Hepatocyte (in vitro differentiated cells): ENCODE results near the gene PXDC1. TPM values are rescaled to one million over a fixed set of nuclear protein-coding genes. Genes with fewer than 3 reads are reported as not detected.

Source experiments
- DNase-seq: peaks from one replicate; pipeline ENCODE4 v3.0.0-alpha.2; 2016; ENCODE audit warnings: low spot score
- H2AFZ ChIP-seq: fragments of 200-600 bp; sonication (generic); 2 replicates; pipeline ENCODE4 v1.6.0; 2016; ENCODE audit warnings: antibody characterized with exemption, mild to moderate bottlenecking
- H3K27ac ChIP-seq: fragments of 200-600 bp; sonication (generic); 2 replicates; pipeline ENCODE4 v1.5.1; 2016; ENCODE audit warnings: mild to moderate bottlenecking
- H3K27me3 ChIP-seq: fragments of 200-600 bp; sonication (generic); 2 replicates; pipeline ENCODE4 v1.6.1; 2016
- H3K36me3 ChIP-seq: fragments of 200-600 bp; sonication (generic); replicated peaks from 2 replicates; pipeline ENCODE4 v1.5.1; 2016; ENCODE audit warnings: low read depth; ENCODE audit not compliant: insufficient read depth
- H3K4me1 ChIP-seq: fragments of 200-600 bp; sonication (generic); 2 replicates; pipeline ENCODE4 v1.5.1; 2016; ENCODE audit warnings: mild to moderate bottlenecking, moderate library complexity; ENCODE audit not compliant: insufficient read depth
- H3K4me2 ChIP-seq: fragments of 200-600 bp; sonication (generic); 2 replicates; pipeline ENCODE4 v1.6.0; 2016
- H3K4me3 ChIP-seq: fragments of 200-600 bp; sonication (generic); 2 replicates; pipeline ENCODE4 v1.5.1; 2016; ENCODE audit warnings: mild to moderate bottlenecking
- H3K79me2 ChIP-seq: fragments of 200-600 bp; sonication (generic); 2 replicates; pipeline ENCODE4 v1.6.0; 2017; ENCODE audit warnings: mild to moderate bottlenecking
- H3K9me2 ChIP-seq: fragments of 200-600 bp; sonication (generic); replicated peaks from 2 replicates; pipeline ENCODE4 v1.6.0; 2017; ENCODE audit warnings: mild to moderate bottlenecking; ENCODE audit not compliant: insufficient read depth
- H3K9me3 ChIP-seq: fragments of 200-600 bp; sonication (generic); 2 replicates; pipeline ENCODE4 v1.5.1; 2016; ENCODE audit warnings: low read depth, mild to moderate bottlenecking
- H4K20me1 ChIP-seq: fragments of 200-600 bp; sonication (generic); 2 replicates; pipeline ENCODE4 v1.6.0; 2016; ENCODE audit warnings: mild to moderate bottlenecking; ENCODE audit not compliant: insufficient read depth, poor library complexity, severe bottlenecking
- CTCF ChIP-seq: fragments of 200-600 bp; sonication (generic); IDR thresholded peaks from 2 replicates; pipeline ENCODE4 v1.5.1; 2016; ENCODE audit warnings: antibody characterized with exemption, mild to moderate bottlenecking; ENCODE audit not compliant: poor library complexity
- EZH2 ChIP-seq: fragments of 200-600 bp; sonication (generic); IDR thresholded peaks from 2 replicates; pipeline ENCODE4 v1.6.1; 2016; ENCODE audit warnings: antibody characterized with exemption, mild to moderate bottlenecking, borderline replicate concordance
- EZH2phosphoT487 ChIP-seq: fragments of 200-600 bp; sonication (generic); IDR thresholded peaks from one replicate; pipeline ENCODE4 v1.6.1; 2018; ENCODE audit warnings: antibody characterized with exemption, mild to moderate bottlenecking, low read depth, moderate library complexity; ENCODE audit not compliant: unreplicated experiment, severe bottlenecking
- WGBS: methylation state at CpG from one replicate; pipeline ENCODE4 v1.1.6; 2016; ENCODE audit warnings: low lambda C conversion rate; ENCODE audit errors: missing lambda C conversion rate; 5-methylcytosine and 5-hydroxymethylcytosine counted together
- polyA plus RNA-seq: library from polyadenylated mRNA; unstranded; fragments of >200 nt; fragmentation: Nextera tagmentation; extraction: Ambion mirVana; gene quantifications from 2 replicates; pipeline ENCODE4 v1.2.1, GENCODE V29; 2016
- total RNA-seq: library from RNA; depleted of rRNA; stranded (reverse); fragments of >200 nt; gene quantifications from 2 replicates; pipeline ENCODE4 v1.2.3, GENCODE V29; 2014

PXDC1 gene
- total and polyA plus RNA-seq, 2 experiments from 2014 or later, result 83.8 to 90.8 TPM

GRCh38 chr6:3781504-3781903, 30.0 kb upstream of the PXDC1 start:
- Histone ChIP-seq H3K9me3 (no peaks in the 10 kb centered on the region), H4K20me1 (no peaks in the 10 kb centered on the region), H3K79me2 (no peaks in the 10 kb centered on the region), H3K4me1 (no peaks in the 10 kb centered on the region), H3K27me3 (no peaks in the 10 kb centered on the region), H3K36me3 (no peaks in the 10 kb centered on the region), H3K4me3 (no peak overlapping the region), H3K27ac (no peak overlapping the region), H3K4me2 (no peak overlapping the region), H2AFZ (no peak overlapping the region), H3K9me2 (no peaks in the 10 kb centered on the region)
- WGBS, result 85% methylated on average over 8 of the region's 8 CpGs
- no peak for DNase-seq
- no peak for TF ChIP-seq EZH2
- no peak for TF ChIP-seq CTCF

- no peak for DNase-seq
- Histone ChIP-seq H3K36me3 (no peaks in the 10 kb centered on the region), H4K20me1 (no peaks in the 10 kb centered on the region), H3K9me2 (no peaks in the 10 kb centered on the region), H3K27ac (no peak overlapping the region), H3K79me2 (no peaks in the 10 kb centered on the region), H3K4me2 (no peak overlapping the region), H3K9me3 (no peaks in the 10 kb centered on the region), H2AFZ (no peak overlapping the region), H3K4me1 (no peaks in the 10 kb centered on the region), H3K4me3 (no peak overlapping the region), H3K27me3 (no peaks in the 10 kb centered on the region)
- 98% methylated on average over 6 of the region's 6 CpGs for WGBS
- no peak for TF ChIP-seq EZH2
- TF ChIP-seq CTCF, result no peak
- no peak for TF ChIP-seq EZH2phosphoT487
These were observed 28.0 kb upstream of the PXDC1 start for GRCh38 chr6:3779574-3779849.

- no peaks in the 10 kb centered on the region for H3K4me1 ChIP-seq
- H4K20me1 ChIP-seq, result no peaks in the 10 kb centered on the region
- H3K27ac ChIP-seq, result no peak overlapping the region
- H3K27me3 ChIP-seq, result no peaks in the 10 kb centered on the region
- H3K9me3 ChIP-seq, result no peaks in the 10 kb centered on the region
- H3K4me2 ChIP-seq, result no peak overlapping the region
- H3K4me3 ChIP-seq, result no peak overlapping the region
- no peaks in the 10 kb centered on the region for H3K79me2 ChIP-seq
- DNase-seq, result no peak
- H2AFZ ChIP-seq, result no peak overlapping the region
- TF ChIP-seq EZH2 (no peak), EZH2phosphoT487 (no peak), CTCF (no peak)
- 92% methylated on average over 10 of the region's 11 CpGs for WGBS
- H3K36me3 ChIP-seq, result no peaks in the 10 kb centered on the region
- H3K9me2 ChIP-seq, result no peaks in the 10 kb centered on the region
These were observed 27.4 kb upstream of the PXDC1 start for GRCh38 chr6:3778701-3779573.
